Stimulated activated CD8-positive, alpha-beta memory T cell treated with anti-CD3 and anti-CD28 coated beads, Interleukin-15, amount 100 ng/mL, for 1 hour (primary cell): ENCODE measurements around the gene BOLA1.
"Not testable (repeated sequence)": the region's sequence is repeated elsewhere in the genome, so short reads cannot be mapped to it uniquely, and the experiment has no call there.

Experiments
- DNase-seq: peaks from one replicate; pipeline ENCODE4 v3.0.0-alpha.2; 2020; ENCODE audit warnings: low read depth

The BOLA1 gene

GRCh38 chr1:149899460-149900284 lies at the start of gene BOLA1:
Gene BOLA1 (plus strand): TSS chr1:149899568. CDS start chr1:149900060, 492 bp downstream.
- peak; percentile 66 for DNase-seq

- DNase-seq: no peak
These were observed 49.4 kb upstream of the BOLA1 start for GRCh38 chr1:149849947-149850360.

GRCh38 chr1:149850732-149851345 lies 48.5 kb upstream of the BOLA1 start:
- not testable (repeated sequence) for DNase-seq

GRCh38 chr1:149851585-149852213 lies 47.7 kb upstream of the BOLA1 start:
- not testable (repeated sequence) for DNase-seq

- not testable (repeated sequence) for DNase-seq
These were observed 47.1 kb upstream of the BOLA1 start for GRCh38 chr1:149852263-149852662.

GRCh38 chr1:149860271-149860670 lies 39.1 kb upstream of the BOLA1 start:
- not testable (repeated sequence) for DNase-seq

- DNase-seq: not testable (repeated sequence)
These were observed 38.5 kb upstream of the BOLA1 start for GRCh38 chr1:149860684-149861496.

- not testable (repeated sequence) for DNase-seq
These were observed 37.8 kb upstream of the BOLA1 start for GRCh38 chr1:149861497-149862054.

- DNase-seq: not testable (repeated sequence)
These were observed 32.5 kb upstream of the BOLA1 start for GRCh38 chr1:149866887-149867286.

GRCh38 chr1:149873060-149873459 lies 26.3 kb upstream of the BOLA1 start:
- DNase-seq: not testable (repeated sequence)

GRCh38 chr1:149877211-149877946 lies 22.0 kb upstream of the BOLA1 start:
- DNase-seq: no peak

- no peak for DNase-seq
These were observed 19.8 kb upstream of the BOLA1 start for GRCh38 chr1:149879556-149879955.

GRCh38 chr1:149881876-149882275 lies 17.5 kb upstream of the BOLA1 start:
- no peak for DNase-seq

- no peak for DNase-seq
These were observed 15.6 kb upstream of the BOLA1 start for GRCh38 chr1:149883598-149884247.

GRCh38 chr1:149884433-149885338 lies 14.7 kb upstream of the BOLA1 start:
- no peak for DNase-seq

- DNase-seq: peak; percentile 34
These were observed 13.8 kb upstream of the BOLA1 start for GRCh38 chr1:149885339-149886120.

GRCh38 chr1:149886121-149886395 lies 13.3 kb upstream of the BOLA1 start:
- not testable (repeated sequence) for DNase-seq

GRCh38 chr1:149886396-149887195 lies 12.8 kb upstream of the BOLA1 start:
- peak; percentile 68 for DNase-seq
